Trophoblast cell (in vitro differentiated cells and primary cell): Measurements from ENCODE around the gene ZMAT3.
"Not testable (repeated sequence)": the region's sequence is repeated elsewhere in the genome, so short reads cannot be mapped to it uniquely, and the experiment has no call there.

Source experiments
- DNase-seq, 2 donors: peaks; one replicate each; pipeline ENCODE4 v3.0.0-alpha.2; 2016
- H2AFZ ChIP-seq: 2 replicates; pipeline ENCODE4 v1.6.1; 2013; ENCODE audit warnings: low read length, moderate library complexity, mild to moderate bottlenecking; ENCODE audit not compliant: insufficient read depth, poor library complexity
- H2AK5ac ChIP-seq: 2 replicates; pipeline ENCODE4 v1.6.1; 2013; ENCODE audit warnings: mild to moderate bottlenecking, low read length
- H2BK120ac ChIP-seq: 2 replicates; pipeline ENCODE4 v1.6.1; 2013; ENCODE audit warnings: low read length, mild to moderate bottlenecking, moderate library complexity; ENCODE audit not compliant: insufficient read depth, poor library complexity
- H2BK12ac ChIP-seq: 2 replicates; pipeline ENCODE4 v1.6.1; 2013; ENCODE audit warnings: mild to moderate bottlenecking, low read length, moderate library complexity
- H2BK5ac ChIP-seq: 2 replicates; pipeline ENCODE4 v1.6.1; 2013; ENCODE audit warnings: low read length, low read depth, moderate library complexity, mild to moderate bottlenecking; ENCODE audit not compliant: poor library complexity
- H3K14ac ChIP-seq: 2 replicates; pipeline ENCODE4 v1.6.1; 2013; ENCODE audit warnings: mild to moderate bottlenecking, low read length
- H3K18ac ChIP-seq: 2 replicates; pipeline ENCODE4 v1.6.1; 2013; ENCODE audit warnings: mild to moderate bottlenecking, low read length
- H3K23ac ChIP-seq: 2 replicates; pipeline ENCODE4 v1.6.1; 2013; ENCODE audit warnings: low read length
- H3K27ac ChIP-seq: 2 replicates; pipeline ENCODE4 v1.5.1; 2013; ENCODE audit warnings: low read depth, mild to moderate bottlenecking, inconsistent platforms, low read length, moderate library complexity
- H3K27me3 ChIP-seq: 2 replicates; pipeline ENCODE4 v1.6.1; 2013; ENCODE audit warnings: inconsistent platforms, mild to moderate bottlenecking, low read length, moderate library complexity; ENCODE audit not compliant: insufficient read depth
- H3K36me3 ChIP-seq, 2 experiments: 1 replicate in 1 of 2; 2 replicates in 1 of 2; pipeline ENCODE4 v1.6.1; 2013; ENCODE audit warnings: low read length in 2 of 2, mild to moderate bottlenecking in 2 of 2, moderate library complexity in 1 of 2; ENCODE audit not compliant: insufficient read depth in 2 of 2, control insufficient read depth in 1 of 2
- H3K4ac ChIP-seq: 2 replicates; pipeline ENCODE4 v1.6.1; 2013; ENCODE audit warnings: low read depth, mild to moderate bottlenecking, low read length, moderate library complexity
- H3K4me1 ChIP-seq, 2 experiments: 1 replicate in 1 of 2; 2 replicates in 1 of 2; pipeline ENCODE4 v1.6.1; 2013; ENCODE audit warnings: low read length in 2 of 2, mild to moderate bottlenecking in 2 of 2, moderate library complexity in 1 of 2; ENCODE audit not compliant: insufficient read depth in 2 of 2, control insufficient read depth in 1 of 2
- H3K4me2 ChIP-seq: 2 replicates; pipeline ENCODE4 v1.6.1; 2013; ENCODE audit warnings: inconsistent platforms, mild to moderate bottlenecking, low read length, moderate library complexity
- H3K4me3 ChIP-seq: 2 replicates; pipeline ENCODE4 v1.5.1; 2013; ENCODE audit warnings: mild to moderate bottlenecking, low read depth, low read length, inconsistent platforms
- H3K79me1 ChIP-seq: one replicate; pipeline ENCODE4 v1.6.1; 2013; ENCODE audit warnings: low read length
- H3K79me2 ChIP-seq: 2 replicates; pipeline ENCODE4 v1.6.1; 2013; ENCODE audit warnings: low read length, mild to moderate bottlenecking; ENCODE audit not compliant: control insufficient read depth, insufficient read depth, poor library complexity
- H3K9ac ChIP-seq: 2 replicates; pipeline ENCODE4 v1.6.1; 2013; ENCODE audit warnings: mild to moderate bottlenecking, low read length
- H3K9me3 ChIP-seq: 2 replicates; pipeline ENCODE4 v1.6.1; 2013; ENCODE audit warnings: low read depth, mild to moderate bottlenecking, control low read depth, inconsistent platforms, low read length; ENCODE audit not compliant: insufficient read depth
- H4K12ac ChIP-seq: 2 replicates; pipeline ENCODE4 v1.6.1; 2013; ENCODE audit warnings: low read depth, mild to moderate bottlenecking, low read length, moderate library complexity
- H4K8ac ChIP-seq: 2 replicates; pipeline ENCODE4 v1.6.1; 2013; ENCODE audit warnings: low read depth, mild to moderate bottlenecking, low read length, moderate library complexity
- H4K91ac ChIP-seq: one replicate; pipeline ENCODE4 v1.6.1; 2013; ENCODE audit warnings: low read depth, mild to moderate bottlenecking, low read length, moderate library complexity
- WGBS: extraction: QIAGEN DNeasy Blood & Tissue Kit; methylation state at CpG from one replicate; pipeline ENCODE4 v1.1.7; 2013; ENCODE audit warnings: missing lambda C conversion rate; ENCODE audit not compliant: insufficient read length, insufficient coverage; ENCODE audit errors: extremely low coverage; 5-methylcytosine and 5-hydroxymethylcytosine counted together

The ZMAT3 gene

DNA sequence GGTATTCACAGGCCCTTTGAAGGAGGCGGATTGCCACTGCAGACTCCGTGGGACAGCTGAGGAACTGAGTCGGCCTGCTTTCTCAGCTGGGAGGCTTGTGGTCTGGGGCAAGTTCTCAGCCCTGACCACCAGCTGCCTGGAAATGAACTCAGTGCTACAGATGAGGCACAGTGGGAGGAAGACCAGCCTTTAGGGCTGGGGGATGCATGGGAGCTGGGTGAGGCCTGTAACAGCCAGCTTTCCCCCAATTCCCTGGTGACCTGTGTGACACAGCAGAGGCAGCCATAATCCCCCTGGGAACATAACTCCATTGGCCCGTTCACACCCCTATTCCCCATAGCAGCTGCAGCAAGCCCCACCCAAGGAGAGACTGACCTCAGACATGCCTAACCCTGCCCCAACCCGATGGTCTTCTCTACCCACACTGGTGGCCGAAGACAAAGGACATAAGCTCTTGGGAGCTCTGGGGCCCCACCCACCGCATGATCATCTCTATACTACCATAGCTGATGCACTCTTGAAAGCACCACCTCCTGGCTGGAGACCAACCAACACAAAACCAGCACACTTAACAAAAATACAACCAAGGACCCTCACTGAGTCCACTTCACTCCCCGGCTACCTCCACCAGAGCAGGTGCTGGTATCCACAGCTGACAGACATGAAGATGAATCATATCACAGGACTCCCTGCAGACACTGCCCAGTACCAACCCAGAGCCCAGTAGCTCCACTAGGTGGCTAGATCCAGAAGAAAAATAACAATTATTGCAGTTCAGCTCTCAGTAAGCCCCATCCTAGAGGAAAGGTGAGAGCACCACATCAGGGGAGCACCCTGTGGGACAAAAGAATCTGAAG lies 24.9 kb downstream of the ZMAT3 start:
- no peak overlapping the region for H3K18ac ChIP-seq
- no peaks in the 10 kb centered on the region for H3K27me3 ChIP-seq
- H3K9ac ChIP-seq = no peak overlapping the region
- no peaks in the 10 kb centered on the region for H3K79me1 ChIP-seq
- H3K14ac ChIP-seq = no peak overlapping the region
- no peak overlapping the region for H2BK5ac ChIP-seq
- H2AK5ac ChIP-seq = no peak overlapping the region
- H2AFZ ChIP-seq = no peak overlapping the region
- no peak overlapping the region for H3K4me3 ChIP-seq
- no peak overlapping the region for H3K4me2 ChIP-seq
- H3K4ac ChIP-seq = no peak overlapping the region
- H2BK120ac ChIP-seq = no peak overlapping the region
- H3K36me3 ChIP-seq = no peaks in the 10 kb centered on the region
- WGBS = no CpG with 5 or more reads among the region's 8 CpGs
- no peak overlapping the region for H4K91ac ChIP-seq
- H4K8ac ChIP-seq = no peak overlapping the region
- H3K27ac ChIP-seq = no peak overlapping the region
- H4K12ac ChIP-seq = no peak overlapping the region
- H3K9me3 ChIP-seq = no peaks in the 10 kb centered on the region
- no peaks in the 10 kb centered on the region for H3K4me1 ChIP-seq
- H3K23ac ChIP-seq = no peak overlapping the region
- peak in 1 of 2 donors; percentile 37 for DNase-seq
- H3K79me2 ChIP-seq = peaks cover 1% of the 10 kb centered on the region
- no peak overlapping the region for H2BK12ac ChIP-seq

DNA sequence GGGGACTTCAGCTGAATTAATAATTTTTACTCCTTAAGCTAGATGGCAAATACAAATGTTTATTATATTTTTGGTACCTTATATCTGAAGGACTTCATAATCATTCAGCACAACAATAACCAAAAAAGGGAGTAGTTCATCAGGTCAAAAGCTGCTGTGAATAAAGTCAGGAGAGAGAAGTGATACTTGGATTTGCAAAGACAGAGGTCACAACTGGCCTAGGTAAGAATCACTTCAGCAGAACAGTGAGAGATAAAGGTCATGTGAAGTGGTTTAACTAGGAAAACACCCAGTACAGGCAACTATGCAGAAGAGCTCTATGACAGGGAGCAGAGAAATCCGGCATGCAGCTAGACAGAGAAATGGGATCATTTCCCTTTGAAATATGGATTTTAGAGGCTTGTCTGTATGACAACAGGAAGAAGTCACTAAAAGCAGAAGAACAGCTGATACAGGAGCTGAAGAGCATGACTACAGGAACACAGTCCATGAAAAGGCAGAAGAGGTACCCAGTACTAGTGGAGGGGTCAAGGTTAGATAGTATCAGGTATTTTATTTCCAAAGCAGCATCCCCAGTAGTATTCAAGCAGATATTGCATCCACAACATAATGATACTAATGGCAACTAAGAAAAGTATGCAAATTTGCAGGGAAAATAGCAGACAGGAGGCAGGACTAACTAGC lies 25.7 kb downstream of the ZMAT3 start:
- Histone ChIP-seq H3K27me3 (no peaks in the 10 kb centered on the region), H3K4me3 (no peak overlapping the region), H2BK5ac (no peak overlapping the region), H2AK5ac (no peak overlapping the region), H4K12ac (no peak overlapping the region), H3K4me2 (no peak overlapping the region), H4K91ac (no peak overlapping the region), H3K79me2 (peaks cover 1% of the 10 kb centered on the region), H3K36me3 (no peaks in the 10 kb centered on the region), H4K8ac (no peak overlapping the region), H3K4me1 (no peaks in the 10 kb centered on the region), H3K18ac (no peak overlapping the region), H3K27ac (no peak overlapping the region), H3K14ac (no peak overlapping the region), H2BK12ac (no peak overlapping the region), H3K23ac (no peak overlapping the region), H3K9ac (no peak overlapping the region), H2AFZ (no peak overlapping the region), H2BK120ac (no peak overlapping the region), H3K4ac (no peak overlapping the region), H3K9me3 (no peaks in the 10 kb centered on the region), H3K79me1 (no peaks in the 10 kb centered on the region)
- no CpG with 5 or more reads among the region's 1 CpG for WGBS
- DNase-seq = no peak

GRCh38 chr3:179038899-179039251 lies 32.7 kb downstream of the ZMAT3 start:
- not testable (repeated sequence) for H4K12ac ChIP-seq, H3K4me2 ChIP-seq, H2AK5ac ChIP-seq, H3K14ac ChIP-seq, H3K9me3 ChIP-seq, H3K9ac ChIP-seq, H3K4ac ChIP-seq, H3K36me3 ChIP-seq, DNase-seq, H3K27ac ChIP-seq, H2BK5ac ChIP-seq, H2AFZ ChIP-seq, H3K4me3 ChIP-seq, H3K23ac ChIP-seq, H2BK12ac ChIP-seq, H2BK120ac ChIP-seq, H3K27me3 ChIP-seq, H3K79me2 ChIP-seq, H4K8ac ChIP-seq
- WGBS = no CpG with 5 or more reads among the region's 4 CpGs
- peak overlapping the region; percentile 49 for H3K18ac ChIP-seq
- peaks cover 20 to 26% of the 10 kb centered on the region in 2 experiments for H3K4me1 ChIP-seq
- peaks cover 12% of the 10 kb centered on the region for H3K79me1 ChIP-seq
- H4K91ac ChIP-seq = peak overlapping the region; percentile 35

DNA sequence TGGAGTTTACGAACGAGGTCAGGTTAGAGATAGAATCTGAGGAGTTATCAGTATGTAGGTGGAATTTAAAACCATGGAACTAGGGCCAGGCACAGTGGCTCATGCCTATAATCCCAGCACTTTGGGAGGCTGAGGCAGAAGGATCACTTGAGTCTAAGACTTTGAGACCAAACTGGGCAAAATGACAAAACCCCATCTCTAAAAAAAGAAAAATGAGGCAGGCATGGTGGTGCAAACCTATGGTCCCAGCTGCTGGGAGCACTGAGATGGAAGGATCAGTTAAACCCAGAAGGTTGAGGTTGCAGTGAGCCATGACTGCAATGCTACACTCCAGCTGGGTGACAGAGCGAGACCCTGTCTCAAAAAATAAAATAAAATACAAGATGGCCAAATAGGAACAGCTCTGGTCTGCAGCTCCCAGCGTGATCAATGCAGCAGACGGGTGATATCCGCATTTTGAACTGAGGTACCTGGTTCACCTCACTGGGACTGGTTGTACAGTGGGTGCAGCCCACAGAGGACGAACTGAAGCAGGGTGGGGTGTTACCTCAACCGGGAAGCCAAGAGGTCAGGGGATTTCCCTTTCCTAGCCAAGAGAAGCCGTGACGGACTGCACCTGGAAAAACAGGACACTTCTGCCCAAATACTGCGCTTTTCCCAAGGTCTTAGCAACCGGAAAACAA lies 33.3 kb downstream of the ZMAT3 start:
- Histone ChIP-seq H3K18ac (peak overlapping the region; percentile 49), H2AFZ (no peak overlapping the region), H4K8ac (no peak overlapping the region), H3K27me3 (no peaks in the 10 kb centered on the region), H2AK5ac (no peak overlapping the region), H2BK5ac (no peak overlapping the region), H3K9ac (no peak overlapping the region), H2BK120ac (no peak overlapping the region), H3K79me1 (peaks cover 12% of the 10 kb centered on the region), H4K12ac (no peak overlapping the region), H3K79me2 (peaks cover 2% of the 10 kb centered on the region), H3K4me3 (no peak overlapping the region), H4K91ac (peak overlapping the region; percentile 35), H3K9me3 (peaks cover 3% of the 10 kb centered on the region), H3K14ac (no peak overlapping the region), H2BK12ac (peak overlapping the region; percentile 77), H3K36me3 (peaks cover 3 to 5% of the 10 kb centered on the region in 2 experiments), H3K4me1 (peaks cover 20 to 26% of the 10 kb centered on the region in 2 experiments), H3K4ac (no peak overlapping the region), H3K23ac (no peak overlapping the region), H3K27ac (no peak overlapping the region), H3K4me2 (no peak overlapping the region)
- WGBS = no CpG with 5 or more reads among the region's 12 CpGs
- DNase-seq = peak in 1 of 2 donors; percentile 49
